Suppressor macrophage (primary cell): ENCODE data around the gene CLMN.
"Not testable (repeated sequence)": the region's sequence is repeated elsewhere in the genome, so short reads cannot be mapped to it uniquely, and the experiment has no call there.

Experiments used
- DNase-seq, 4 experiments: peaks; one replicate each; pipeline ENCODE4 v3.0.0-alpha.2; 2020 to 2022

CLMN gene

GRCh38 chr14:95283802-95284201 lies 35.9 kb downstream of the CLMN start:
- DNase-seq = not testable (repeated sequence)

GRCh38 chr14:95282986-95283380 lies 36.7 kb downstream of the CLMN start:
- not testable (repeated sequence) for DNase-seq

- DNase-seq = no peak
Measured at GRCh38 chr14:95282354-95282985, 37.2 kb downstream of the CLMN start.

GRCh38 chr14:95281560-95282176 lies 38.0 kb downstream of the CLMN start:
- no peak for DNase-seq

GRCh38 chr14:95275494-95275893 lies 44.2 kb downstream of the CLMN start:
- no peak for DNase-seq

- no peak for DNase-seq
Measured at GRCh38 chr14:95274874-95275273, 44.8 kb downstream of the CLMN start.

- no peak for DNase-seq
Measured at GRCh38 chr14:95274279-95274678, 45.4 kb downstream of the CLMN start.

- no peak for DNase-seq
Measured at GRCh38 chr14:95273001-95273978, 46.4 kb downstream of the CLMN start.

- no peak for DNase-seq
Measured at GRCh38 chr14:95272057-95272456, 47.7 kb downstream of the CLMN start.

GRCh38 chr14:95270203-95270602 lies 49.5 kb downstream of the CLMN start:
- DNase-seq = no peak

GRCh38 chr14:95269493-95269892 lies 50.2 kb downstream of the CLMN start:
- DNase-seq = no peak

- no peak for DNase-seq
Measured at GRCh38 chr14:95268350-95268749, 51.4 kb downstream of the CLMN start.

GRCh38 chr14:95267306-95267705 lies 52.4 kb downstream of the CLMN start:
- no peak for DNase-seq

GRCh38 chr14:95265106-95266094 lies 54.3 kb downstream of the CLMN start:
- DNase-seq = peak; percentile 70 to 90 (median 77)

GRCh38 chr14:95264271-95264973 lies 55.3 kb downstream of the CLMN start:
- no peak for DNase-seq

GRCh38 chr14:95263527-95264231 lies 56.0 kb downstream of the CLMN start:
- no peak for DNase-seq

GRCh38 chr14:95262511-95262891 lies 57.2 kb downstream of the CLMN start:
- DNase-seq = no peak

- no peak for DNase-seq
Measured at GRCh38 chr14:95261616-95262510, 57.8 kb downstream of the CLMN start.

- peak; percentile 55 to 85 (median 74) for DNase-seq
Measured at GRCh38 chr14:95260537-95261361, 59.0 kb downstream of the CLMN start.
